GM18526 (cell line): Measurements from ENCODE around the gene RMND5A.

Source experiments
- POLR2A ChIP-seq: IDR thresholded peaks from 3 replicates; pipeline ENCODE4 v1.6.1; 2011; ENCODE audit not compliant: insufficient read length; ENCODE audit errors: extremely low read depth

Gene RMND5A

GRCh38 chr2:86818114-86818801 is 98.2 kb downstream of the RMND5A start:
- TF ChIP-seq POLR2A, result no peak

GRCh38 chr2:86818957-86819356 is 98.9 kb downstream of the RMND5A start:
- no peak for TF ChIP-seq POLR2A

GRCh38 chr2:86821306-86821705 is 101.2 kb downstream of the RMND5A start:
- TF ChIP-seq POLR2A, result no peak

GRCh38 chr2:86821842-86822241 is 101.8 kb downstream of the RMND5A start:
- TF ChIP-seq POLR2A, result no peak

- TF ChIP-seq POLR2A, result no peak
Measured at GRCh38 chr2:86822668-86823345, 102.7 kb downstream of the RMND5A start.

- TF ChIP-seq POLR2A, result no peak
Measured at GRCh38 chr2:86825036-86825692, 105.1 kb downstream of the RMND5A start.

GRCh38 chr2:86825693-86826381 is 105.7 kb downstream of the RMND5A start:
- TF ChIP-seq POLR2A, result no peak

GRCh38 chr2:86826951-86827350 is 106.9 kb downstream of the RMND5A start:
- TF ChIP-seq POLR2A, result no peak
